A549 (cell line): ENCODE results near the gene TNS3. TPM values are rescaled to one million over a fixed set of nuclear protein-coding genes. Genes with fewer than 3 reads are reported as not detected.

ENCODE experiments used
- ATAC-seq, 2 experiments: fragments of 200-7000 bp in 1 of 2; fragments of >200 bp in 1 of 2; cut with Nextera tagmentation in 1 of 2; cut with Tn5 transposase in 1 of 2; 3 replicates each; pipeline versions ENCODE4 v1.8.0 to v1.9.1; 2018 to 2020; ENCODE audit warnings: mild to moderate bottlenecking in 1 of 2, moderate library complexity in 1 of 2
- CTCF ChIA-PET: fragments of 300-600 bp; sonication (Branson Sonifier 250); formaldehyde crosslinking; extraction: SDS; loops from one replicate; lab custom pipeline; 2021; ENCODE audit warnings: antibody characterized with exemption, inconsistent platforms; lab: Yijun Ruan, JAX
- POLR2A ChIA-PET: fragments of 350-600 bp; formaldehyde crosslinking; extraction: SDS; loops from one replicate; lab custom pipeline; 2021; ENCODE audit warnings: antibody characterized with exemption, inconsistent platforms; lab: Yijun Ruan, JAX
- DNase-seq, 2 experiments: peaks; one replicate each; pipeline versions ENCODE4 v3.0.0 to v3.0.0-alpha.2; 2011 to 2016; ENCODE audit warnings: low read depth in 1 of 2, low spot score in 1 of 2
- FAIRE-seq: peaks from 2 replicates; lab custom pipeline; 2011; peaks lifted over from hg19 to GRCh38; lab: Jason Lieb, UNC
- H3K27ac ChIP-seq, 2 experiments: fragments of >200 bp; sonication (Bioruptor Twin); formaldehyde crosslinking; 3 replicates each; pipeline ENCODE4 v1.5.1; 2016 to 2017
- H3K4me1 ChIP-seq: fragments of >200 bp; sonication (Bioruptor Twin); formaldehyde crosslinking; 3 replicates; pipeline ENCODE4 v1.6.1; 2016
- H3K4me2 ChIP-seq: fragments of >200 bp; sonication (Bioruptor Twin); formaldehyde crosslinking; 3 replicates; pipeline ENCODE4 v1.6.1; 2016
- H3K4me3 ChIP-seq: fragments of >200 bp; sonication (Bioruptor Twin); formaldehyde crosslinking; 3 replicates; pipeline ENCODE4 v1.5.1; 2016
- H3K9me3 ChIP-seq: fragments of >200 bp; sonication (Bioruptor Twin); formaldehyde crosslinking; 3 replicates; pipeline ENCODE4 v1.6.1; 2016
- ATOH8 ChIP-seq: fragments of 250-450 bp; sonication (Bioruptor Pico); IDR thresholded peaks from 2 replicates; pipeline ENCODE4 v1.5.0; 2020; ENCODE audit warnings: low read depth, mild to moderate bottlenecking, moderate library complexity
- BHLHE40 ChIP-seq: IDR thresholded peaks from 2 replicates; pipeline ENCODE4 v1.6.1; 2012; ENCODE audit warnings: low read depth, low read length, inconsistent platforms
- ELK1 ChIP-seq: fragments of 150-350 bp; IDR thresholded peaks from 2 replicates; pipeline ENCODE4 v1.6.1; 2014; ENCODE audit warnings: low read depth, mild to moderate bottlenecking, low read length
- EP300 ChIP-seq, 2 experiments: fragments of >200 bp; sonication (Bioruptor Twin); formaldehyde crosslinking; IDR thresholded peaks; 2 replicates in 1 of 2; 3 replicates in 1 of 2; pipeline ENCODE4 v1.6.1; 2016 to 2017
- ESRRA ChIP-seq: fragments of 150-350 bp; IDR thresholded peaks from 2 replicates; pipeline ENCODE4 v1.6.1; 2014; ENCODE audit warnings: mild to moderate bottlenecking, low read length, borderline replicate concordance
- FOSB ChIP-seq: fragments of 250-450 bp; sonication (Bioruptor Pico); IDR thresholded peaks from 2 replicates; pipeline ENCODE4 v1.5.0; 2020; ENCODE audit warnings: mild to moderate bottlenecking, moderate library complexity
- GATA3 ChIP-seq: IDR thresholded peaks from 2 replicates; pipeline ENCODE4 v1.6.1; 2012; ENCODE audit warnings: borderline replicate concordance
- HES2 ChIP-seq: fragments of >200 bp; sonication (Bioruptor Twin); formaldehyde crosslinking; IDR thresholded peaks from 2 replicates; pipeline ENCODE4 v1.6.1; 2016
- HEYL ChIP-seq: fragments of 250-450 bp; sonication (Bioruptor Pico); IDR thresholded peaks from 2 replicates; pipeline ENCODE4 v1.8.0; 2021; ENCODE audit warnings: mild to moderate bottlenecking, moderate library complexity
- HOXA7 ChIP-seq: fragments of 250-450 bp; sonication (Bioruptor Pico); IDR thresholded peaks from 2 replicates; pipeline ENCODE4 v1.5.0; 2020; ENCODE audit warnings: mild to moderate bottlenecking, moderate library complexity
- HOXB5 ChIP-seq: fragments of 250-450 bp; sonication (Bioruptor Pico); IDR thresholded peaks from 2 replicates; pipeline ENCODE4 v1.5.0; 2020; ENCODE audit warnings: mild to moderate bottlenecking, moderate library complexity
- JUN ChIP-seq, 2 experiments: fragments of >200 bp; sonication (Bioruptor Twin); formaldehyde crosslinking; IDR thresholded peaks; 2 replicates in 1 of 2; 3 replicates in 1 of 2; pipeline ENCODE4 v1.6.1; 2016 to 2017
- MAX ChIP-seq: IDR thresholded peaks from 2 replicates; pipeline ENCODE4 v1.6.1; 2012
- MAZ ChIP-seq: fragments of 150-350 bp; IDR thresholded peaks from 2 replicates; pipeline ENCODE4 v1.6.1; 2014; ENCODE audit warnings: antibody characterized with exemption, low read depth, low read length, borderline replicate concordance
- MYC ChIP-seq: IDR thresholded peaks from 2 replicates; pipeline ENCODE4 v1.6.1; 2012; ENCODE audit warnings: mild to moderate bottlenecking, inconsistent platforms, low read length, improper control_type of control experiment, borderline replicate concordance
- NFE2L2 ChIP-seq: fragments of 150-350 bp; conservative IDR thresholded peaks from 2 replicates; pipeline ENCODE4 v1.6.1; 2014; ENCODE audit warnings: low read length
- NPAS2 ChIP-seq: fragments of 250-450 bp; sonication (Bioruptor Pico); IDR thresholded peaks from 2 replicates; pipeline ENCODE4 v1.8.0; 2022; ENCODE audit warnings: mild to moderate bottlenecking, moderate library complexity, borderline replicate concordance
- PHF8 ChIP-seq: fragments of 200-600 bp; sonication (generic); IDR thresholded peaks from 2 replicates; pipeline ENCODE4 v1.6.1; 2016; ENCODE audit warnings: low read depth, mild to moderate bottlenecking, antibody characterized with exemption, moderate library complexity, borderline replicate concordance
- POLR2A ChIP-seq: IDR thresholded peaks from 2 replicates; pipeline ENCODE4 v1.6.1; 2012; ENCODE audit warnings: mild to moderate bottlenecking, low read length
- POLR2AphosphoS2 ChIP-seq: conservative IDR thresholded peaks from 2 replicates; pipeline ENCODE4 v1.6.1; 2012; ENCODE audit warnings: low read length, improper control_type of control experiment, inconsistent platforms
- RARB ChIP-seq: fragments of 250-450 bp; sonication (Bioruptor Pico); IDR thresholded peaks from 2 replicates; pipeline ENCODE4 v1.8.0; 2021; ENCODE audit warnings: mild to moderate bottlenecking, moderate library complexity
- SREBF2 ChIP-seq: fragments of 450-650 bp; IDR thresholded peaks from 2 replicates; pipeline ENCODE4 v1.6.1; 2014; ENCODE audit warnings: mild to moderate bottlenecking, moderate library complexity
- TP53 ChIP-seq: fragments of 250-450 bp; sonication (Bioruptor Pico); IDR thresholded peaks from 2 replicates; pipeline ENCODE4 v1.5.0; 2021; ENCODE audit warnings: mild to moderate bottlenecking, moderate library complexity
- ZC3H11A ChIP-seq: fragments of 450-650 bp; IDR thresholded peaks from 2 replicates; pipeline ENCODE4 v1.6.1; 2014; ENCODE audit warnings: antibody characterized with exemption, mild to moderate bottlenecking
- WGBS: methylation state at CpG from one replicate; pipeline ENCODE4 v1.1.6; 2017; ENCODE audit errors: missing lambda C conversion rate; 5-methylcytosine and 5-hydroxymethylcytosine counted together
- polyA plus RNA-seq, 4 experiments: library from polyadenylated mRNA; depleted of rRNA in 3 of 4; stranded (reverse); fragments of >200 nt; fragmentation: RNase III in 1 of 4; extraction: RNeasy Plus Mini Kit Qiagen cat#74134 plus additional on column Dnase treatment in 1 of 4; gene quantifications; 2 replicates in 3 of 4; 3 replicates in 1 of 4; pipeline ENCODE4 v1.2.3, GENCODE V29; 2011 to 2017

The TNS3 gene
- polyA plus RNA-seq, 2 of the 4 experiments (the other 2 are of a cell fraction): 107 to 134 TPM

DNA sequence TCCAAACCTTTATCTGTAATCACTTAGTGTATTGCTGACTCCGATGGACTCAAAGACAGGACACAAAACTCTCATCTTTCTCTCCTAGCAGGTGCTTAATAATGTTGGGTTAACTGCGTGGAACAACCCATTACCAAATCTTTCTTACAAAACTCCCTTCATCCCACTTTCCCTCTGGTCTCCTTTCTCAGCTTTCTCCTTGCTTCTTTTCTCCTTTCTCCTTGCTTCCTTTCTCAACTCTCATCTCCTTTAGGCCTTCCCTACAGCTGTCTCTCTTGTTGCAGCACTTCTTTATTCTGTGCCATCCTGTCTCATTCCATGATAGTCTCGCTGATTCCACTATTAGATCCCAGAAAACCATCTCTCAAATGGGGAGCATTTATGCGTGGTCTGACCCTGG is 67.5 kb downstream of the TNS3 start:
- Histone ChIP-seq H3K9me3 (no peaks in the 10 kb centered on the region), H3K4me2 (peak overlapping the region; percentile 5), H3K4me3 (no peak overlapping the region), H3K4me1 (peaks cover 81% of the 10 kb centered on the region), H3K27ac (peak overlapping the region in 1 of 2 experiments; percentile 52; a peak in 2 of 6 replicates)
- ChIA-PET POLR2A (no interaction called here), CTCF (interaction anchor here (1.3 kb wide), 1 partner anchor 14 kb away, joined by 4 read pairs; no protein-coding TSS in a partner anchor)
- WGBS: 84% methylated on average over 4 of the region's 4 CpGs
- TF ChIP-seq HOXB5 (CRISPR knock-in tag) (no peak), ESRRA (no peak), NFE2L2 (no peak), HES2 (no peak), POLR2AphosphoS2 (no peak), PHF8 (no peak), GATA3 (no peak), JUN (IDR thresholded peaks at IDR 0.05) (no peak), EP300 (IDR thresholded peaks at IDR 0.05) (no peak), ELK1 (no peak), ZC3H11A (no peak), FOSB (CRISPR knock-in tag) (no peak), HEYL (CRISPR knock-in tag) (no peak), ATOH8 (no peak), NPAS2 (CRISPR knock-in tag) (no peak), MYC (no peak), POLR2A (no peak), MAZ (no peak), SREBF2 (no peak), BHLHE40 (no peak)
- ATAC-seq (no peak), FAIRE-seq (no peak), DNase-seq (no peak)

DNA sequence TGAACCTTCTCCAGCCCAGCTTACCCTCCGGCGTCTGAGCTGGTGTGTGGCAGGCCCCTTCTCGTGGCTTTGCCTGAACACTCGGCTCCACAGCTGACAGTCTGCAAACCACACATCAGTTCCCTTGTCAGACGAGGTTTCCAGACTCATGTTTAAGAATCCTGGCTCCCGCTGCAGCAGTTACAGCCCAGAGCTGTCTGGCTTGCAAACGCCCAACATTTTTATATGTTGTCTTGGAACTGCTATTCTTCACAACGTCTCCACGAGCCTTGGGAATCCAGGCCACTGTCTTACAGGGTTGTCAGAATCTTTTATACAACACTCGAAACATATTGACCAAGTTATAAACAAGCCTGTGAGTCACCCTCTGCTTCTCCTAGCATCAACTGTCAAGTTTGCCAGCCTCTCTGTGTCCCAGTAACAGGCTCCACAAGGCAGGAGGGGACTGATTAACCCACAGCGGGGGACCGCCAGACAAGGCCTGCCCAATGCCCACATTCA is 68.1 kb downstream of the TNS3 start:
- Histone ChIP-seq H3K4me2 (peak overlapping the region; percentile 5), H3K9me3 (no peaks in the 10 kb centered on the region), H3K4me3 (no peak overlapping the region), H3K27ac (peak overlapping the region in 1 of 2 experiments; percentile 52; a peak in 4 of 6 replicates), H3K4me1 (peaks cover 80% of the 10 kb centered on the region)
- DNase-seq (no peak), FAIRE-seq (no peak), ATAC-seq (peak; percentile 27 to 53; a peak in 4 of 6 replicates)
- ChIA-PET CTCF (interaction anchor here (0.8 to 1.3 kb wide), 2 partner anchors 9 to 13 kb away, joined by 3 to 4 read pairs; no protein-coding TSS in a partner anchor), POLR2A (no interaction called here)
- TF ChIP-seq ZC3H11A (no peak), TP53 (CRISPR knock-in tag) (no peak), MAX (0 out of 2 replicates have a peak, but pooled peaks have one; percentile 23), RARB (CRISPR knock-in tag) (no peak), JUN (IDR thresholded peaks at IDR 0.05) (peak in 1 of 2 experiments; percentile 24; a peak in 1 of 5 replicates), HOXA7 (CRISPR knock-in tag) (no peak)
- 36% methylated on average over 11 of the region's 12 CpGs for WGBS
